ENCODE data around the gene FBXL13.

The FBXL13 gene

DNA sequence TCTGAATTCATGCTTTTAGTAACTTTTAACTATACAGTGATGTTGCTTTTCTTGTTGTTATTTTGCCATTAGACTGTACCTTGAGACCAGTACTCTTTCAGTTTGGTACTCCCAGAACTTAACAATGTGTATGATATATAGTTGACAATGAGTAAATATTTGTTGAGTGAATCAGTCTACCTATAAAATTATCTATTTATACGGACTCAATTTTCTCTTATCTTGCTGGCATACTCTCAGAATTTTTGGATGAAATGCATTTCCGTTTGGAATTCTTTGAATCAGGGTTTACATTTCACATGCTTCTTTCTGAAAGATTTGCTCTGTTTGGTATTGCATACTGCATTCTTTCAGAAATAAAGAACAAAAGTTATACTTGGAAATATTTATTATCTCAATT is 209.6 kb downstream of the FBXL13 start:
- FAIRE-seq (no peak), DNase-seq (ENCODE audit: insufficient read length, low spot score) (no peak)
- TF ChIP-seq, protein P1, sequence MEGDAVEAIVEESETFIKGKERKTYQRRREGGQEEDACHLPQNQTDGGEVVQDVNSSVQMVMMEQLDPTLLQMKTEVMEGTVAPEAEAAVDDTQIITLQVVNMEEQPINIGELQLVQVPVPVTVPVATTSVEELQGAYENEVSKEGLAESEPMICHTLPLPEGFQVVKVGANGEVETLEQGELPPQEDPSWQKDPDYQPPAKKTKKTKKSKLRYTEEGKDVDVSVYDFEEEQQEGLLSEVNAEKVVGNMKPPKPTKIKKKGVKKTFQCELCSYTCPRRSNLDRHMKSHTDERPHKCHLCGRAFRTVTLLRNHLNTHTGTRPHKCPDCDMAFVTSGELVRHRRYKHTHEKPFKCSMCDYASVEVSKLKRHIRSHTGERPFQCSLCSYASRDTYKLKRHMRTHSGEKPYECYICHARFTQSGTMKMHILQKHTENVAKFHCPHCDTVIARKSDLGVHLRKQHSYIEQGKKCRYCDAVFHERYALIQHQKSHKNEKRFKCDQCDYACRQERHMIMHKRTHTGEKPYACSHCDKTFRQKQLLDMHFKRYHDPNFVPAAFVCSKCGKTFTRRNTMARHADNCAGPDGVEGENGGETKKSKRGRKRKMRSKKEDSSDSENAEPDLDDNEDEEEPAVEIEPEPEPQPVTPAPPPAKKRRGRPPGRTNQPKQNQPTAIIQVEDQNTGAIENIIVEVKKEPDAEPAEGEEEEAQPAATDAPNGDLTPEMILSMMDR (IDR thresholded peaks at IDR 0.05; ENCODE audit: insufficient read depth, missing control alignments) = no peak

DNA sequence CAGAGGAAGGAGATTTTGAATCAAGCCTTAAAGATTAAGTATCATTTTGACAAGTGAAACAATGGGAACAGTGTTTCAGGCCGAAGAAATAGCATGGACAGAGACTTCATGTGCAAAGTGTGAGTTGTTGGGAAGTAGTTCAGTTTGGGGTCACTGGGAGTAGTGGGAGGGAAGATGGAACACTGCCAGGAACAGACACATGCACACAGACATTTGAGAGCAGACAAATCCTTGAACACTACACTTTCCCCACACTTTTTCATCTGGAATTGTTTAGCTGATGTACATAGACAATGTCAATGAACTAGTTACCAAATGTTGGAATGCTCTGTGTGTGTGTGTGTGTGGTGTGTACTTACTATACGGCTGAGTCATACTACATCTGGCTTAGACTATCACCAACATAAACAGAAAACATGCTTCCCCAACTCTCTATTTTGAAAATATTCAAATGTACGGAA is 214.2 kb downstream of the FBXL13 start:
- TF ChIP-seq, protein P1 (IDR thresholded peaks at IDR 0.05; ENCODE audit: insufficient read depth, missing control alignments) = no peak
- DNase-seq (ENCODE audit: insufficient read length, low spot score) (no peak), FAIRE-seq (no peak)

DNA sequence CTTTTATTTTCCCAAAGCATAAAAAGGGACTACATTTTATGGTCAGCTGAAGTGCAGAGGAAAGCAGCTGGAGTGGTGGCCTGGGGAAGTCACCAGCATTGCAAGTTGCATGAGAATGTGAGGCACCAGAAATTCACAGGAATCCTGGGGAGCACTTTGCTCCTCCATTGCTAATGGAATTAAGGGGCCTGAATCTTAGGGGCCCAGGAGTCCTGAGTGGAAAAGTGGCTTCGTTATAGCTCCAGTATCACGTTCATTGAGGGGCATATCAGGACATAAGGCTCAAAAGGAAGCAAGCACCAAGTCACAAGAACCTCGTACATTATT is 214.8 kb downstream of the FBXL13 start:
- TF ChIP-seq, protein P1 (IDR thresholded peaks at IDR 0.05; ENCODE audit: insufficient read depth, missing control alignments) = no peak
- FAIRE-seq = no peak
- DNase-seq (ENCODE audit: insufficient read length, low spot score) = no peak

DNA sequence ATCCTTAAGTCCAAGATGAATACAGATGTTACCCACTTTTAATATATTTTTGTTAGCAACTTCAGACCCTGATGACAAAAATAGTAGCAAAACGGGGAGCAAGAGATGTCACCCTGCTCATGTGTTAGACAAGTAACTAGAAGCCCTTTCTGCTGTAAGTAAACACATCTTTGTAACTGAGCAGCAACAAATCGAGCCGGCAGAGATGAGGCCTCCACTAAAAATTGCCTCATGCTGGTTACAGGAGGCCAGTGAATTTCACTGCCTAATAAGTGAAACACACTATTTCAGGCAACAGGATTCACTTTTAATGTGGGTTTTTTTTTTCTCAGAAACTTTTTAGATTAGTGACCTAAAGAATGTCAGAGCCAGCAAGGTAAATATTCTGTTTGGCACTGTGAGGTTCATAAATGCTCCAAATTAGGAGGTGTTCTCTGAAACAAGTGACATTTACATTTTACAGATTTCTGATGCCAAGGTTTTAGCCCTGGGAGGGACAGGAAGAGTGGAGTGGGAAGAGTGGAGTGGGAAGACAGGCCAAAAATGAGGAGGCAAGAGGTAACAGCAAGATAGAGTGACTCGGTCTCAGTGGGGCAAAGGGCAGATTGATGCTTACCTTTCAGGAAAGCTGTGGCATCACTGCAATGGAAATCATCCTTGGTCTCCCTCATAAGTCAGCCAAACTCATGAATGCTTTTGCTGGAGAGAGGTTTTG is 215.4 kb downstream of the FBXL13 start:
- no peak for FAIRE-seq
- no peak for DNase-seq (ENCODE audit: insufficient read length, low spot score)
- TF ChIP-seq, protein P1 (IDR thresholded peaks at IDR 0.05; ENCODE audit: insufficient read depth, missing control alignments) = no peak

DNA sequence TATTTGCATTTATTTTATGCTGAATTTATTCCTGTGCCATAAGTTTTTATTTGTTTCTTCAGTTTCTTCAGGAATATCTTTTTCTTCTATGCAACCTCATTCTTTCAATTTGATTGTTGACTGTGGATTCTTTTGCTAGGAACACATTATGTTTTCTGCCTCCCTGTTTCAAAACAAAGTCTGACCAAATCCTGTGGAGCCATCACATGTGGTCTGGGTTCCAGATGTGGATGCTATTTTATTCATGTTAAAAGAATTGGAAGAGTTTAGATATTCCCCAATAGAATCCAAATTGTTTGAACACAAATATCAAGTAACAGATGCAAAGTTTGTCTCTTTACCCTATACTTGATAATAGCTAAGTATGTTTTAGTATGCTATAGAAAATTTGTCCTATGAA is 218.6 kb downstream of the FBXL13 start:
- TF ChIP-seq, protein P1 (IDR thresholded peaks at IDR 0.05; ENCODE audit: insufficient read depth, missing control alignments) = no peak
- FAIRE-seq = no peak

DNA sequence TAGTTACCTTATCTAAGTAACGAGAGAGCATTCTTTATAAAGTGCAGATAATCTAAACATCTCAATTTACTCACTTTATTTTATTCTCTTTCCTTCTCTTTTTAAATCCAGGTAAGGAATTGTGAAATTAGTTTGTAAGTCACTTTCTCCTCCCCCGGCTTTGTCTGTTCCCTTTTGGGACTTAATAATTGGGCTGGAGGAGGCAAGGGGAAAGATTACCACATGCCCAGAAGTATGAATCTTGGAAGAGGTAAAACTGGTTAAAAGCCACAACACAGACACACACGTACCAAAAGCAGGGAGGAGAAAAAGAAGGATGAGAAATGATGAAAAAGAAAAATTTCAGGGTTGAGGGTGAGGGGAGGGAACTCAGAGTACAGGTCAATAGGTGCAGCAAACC is 225.1 kb downstream of the FBXL13 start:
- no peak for DNase-seq (ENCODE audit: insufficient read length, low spot score)
- TF ChIP-seq, protein P1 (IDR thresholded peaks at IDR 0.05; ENCODE audit: insufficient read depth, missing control alignments) = no peak
- no peak for FAIRE-seq

More for the DNA sequence above, 218.6 kb downstream of the FBXL13 start:
- DNase-seq (ENCODE audit: insufficient read length, low spot score) = no peak

DNA sequence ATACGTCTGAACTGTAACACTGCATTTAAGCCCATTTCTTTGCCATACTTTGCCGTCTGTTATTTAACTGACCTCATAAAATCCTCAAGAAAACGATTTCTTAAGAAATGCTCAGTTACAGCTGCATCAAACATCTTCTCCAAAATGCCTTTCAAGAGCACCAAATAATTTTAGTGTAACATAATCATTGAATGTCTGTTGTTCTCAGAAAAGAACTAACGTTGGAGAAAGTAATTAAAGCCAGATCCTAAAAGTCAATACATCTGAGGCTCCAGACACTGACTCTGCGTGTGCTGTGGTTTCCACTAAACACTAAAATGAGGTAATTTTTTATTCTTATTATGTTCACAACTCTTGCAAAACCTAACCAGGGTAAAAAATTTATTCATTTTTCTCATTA is 225.5 kb downstream of the FBXL13 start:
- FAIRE-seq (no peak), DNase-seq (ENCODE audit: insufficient read length, low spot score) (no peak)
- TF ChIP-seq, protein P1 (IDR thresholded peaks at IDR 0.05; ENCODE audit: insufficient read depth, missing control alignments) = no peak
